Activated CD4-positive, alpha-beta T cell treated with anti-CD3 and anti-CD28 coated beads for 4 hours (primary cell): Measurements from ENCODE around the gene DHX36.
A peak's percentile ranks its signal among the peaks of the same experiment; 100 is the strongest.

Source experiments
- DNase-seq, 2 donors: peaks; one replicate each; pipeline ENCODE4 v3.0.0-alpha.2; 2020

DHX36 gene

GRCh38 chr3:154285221-154285620 is 39.1 kb downstream of the DHX36 start:
- DNase-seq = no peak

- DNase-seq = no peak
Observed at GRCh38 chr3:154280161-154280560, 44.1 kb downstream of the DHX36 start.

- DNase-seq = no peak
Observed at GRCh38 chr3:154275965-154276364, 48.3 kb downstream of the DHX36 start.

- no peak for DNase-seq
Observed at GRCh38 chr3:154275292-154275691, 49.0 kb downstream of the DHX36 start.

GRCh38 chr3:154274348-154274747 is 49.9 kb downstream of the DHX36 start:
- DNase-seq = no peak

- DNase-seq = no peak
Observed at GRCh38 chr3:154273381-154273780, 50.9 kb downstream of the DHX36 start.

GRCh38 chr3:154254527-154254926 is 69.8 kb downstream of the DHX36 start:
- no peak for DNase-seq

GRCh38 chr3:154252759-154253638 is 71.3 kb downstream of the DHX36 start:
- peak; percentile 50 to 55 for DNase-seq

GRCh38 chr3:154251610-154252009 is 72.7 kb downstream of the DHX36 start:
- DNase-seq = no peak

GRCh38 chr3:154250291-154250690 is 74.0 kb downstream of the DHX36 start:
- DNase-seq = no peak

GRCh38 chr3:154247806-154248415 is 76.4 kb downstream of the DHX36 start:
- no peak for DNase-seq

GRCh38 chr3:154244644-154245043 is 79.6 kb downstream of the DHX36 start:
- no peak for DNase-seq

- DNase-seq = no peak
Observed at GRCh38 chr3:154243353-154243752, 80.9 kb downstream of the DHX36 start.

- DNase-seq = no peak
Observed at GRCh38 chr3:154242766-154243165, 81.5 kb downstream of the DHX36 start.

- DNase-seq = no peak
Observed at GRCh38 chr3:154241496-154241895, 82.8 kb downstream of the DHX36 start.

GRCh38 chr3:154240235-154240634 is 84.1 kb downstream of the DHX36 start:
- DNase-seq = no peak

- DNase-seq = no peak
Observed at GRCh38 chr3:154236331-154236730, 88.0 kb downstream of the DHX36 start.

GRCh38 chr3:154235330-154235729 is 89.0 kb downstream of the DHX36 start:
- no peak for DNase-seq

- no peak for DNase-seq
Observed at GRCh38 chr3:154229217-154229590, 95.1 kb downstream of the DHX36 start.

GRCh38 chr3:154228561-154229216 is 95.6 kb downstream of the DHX36 start:
- no peak for DNase-seq

GRCh38 chr3:154227531-154227930 is 96.8 kb downstream of the DHX36 start:
- no peak for DNase-seq

- no peak for DNase-seq
Observed at GRCh38 chr3:154225536-154225935, 98.8 kb downstream of the DHX36 start.

GRCh38 chr3:154224866-154225265 is 99.4 kb downstream of the DHX36 start:
- no peak for DNase-seq

GRCh38 chr3:154224366-154224765 is 99.9 kb downstream of the DHX36 start:
- no peak for DNase-seq
